Activated T-cell treated with anti-CD3 and anti-CD28 coated beads, Interleukin-2, amount 50 U/mL, for 72 hours (primary cell): ENCODE results near the gene BMPER. TPM values are rescaled to one million over a fixed set of nuclear protein-coding genes. Genes with fewer than 3 reads are reported as not detected.

ENCODE experiments used
- ATAC-seq, 2 donors: fragments of 150-1000 bp; cut with Tn5 transposase; replicated peaks in 1 of 2; 2 replicates each; pipeline ENCODE4 v1.10.0; 2021; ENCODE audit warnings: moderate library complexity in 2 of 2, mild to moderate bottlenecking in 1 of 2
- DNase-seq, 2 donors: peaks; one replicate each; pipeline ENCODE4 v3.0.0; 2021 to 2022; ENCODE audit warnings: mixed read lengths in 1 of 2
- H3K27ac Mint-ChIP-seq: one replicate; pipeline ENCODE4 v1.8.0; 2022; ENCODE audit warnings: mild to moderate bottlenecking, moderate library complexity, mixed read lengths
- H3K27me3 Mint-ChIP-seq: one replicate; pipeline ENCODE4 v1.8.0; 2022; ENCODE audit warnings: low read depth, mixed read lengths
- H3K36me3 Mint-ChIP-seq, 2 donors: one replicate each; pipeline ENCODE4 v1.8.0; 2022; ENCODE audit warnings: mixed read lengths in 2 of 2, mild to moderate bottlenecking in 1 of 2; ENCODE audit not compliant: insufficient read depth in 2 of 2
- H3K4me1 Mint-ChIP-seq: one replicate; pipeline ENCODE4 v1.8.0; 2022; ENCODE audit warnings: low read depth, mixed read lengths
- H3K4me3 Mint-ChIP-seq, 2 donors: one replicate each; pipeline ENCODE4 v1.8.0; 2022; ENCODE audit warnings: mild to moderate bottlenecking in 2 of 2, mixed read lengths in 2 of 2, moderate library complexity in 2 of 2
- H3K9me3 Mint-ChIP-seq, 2 donors: one replicate each; pipeline ENCODE4 v1.8.0; 2022; ENCODE audit warnings: mixed read lengths in 2 of 2
- total RNA-seq, 2 donors: library from RNA; stranded (reverse); gene quantifications; one replicate each; pipeline ENCODE4 v1.2.3, GENCODE V29; 2022

The BMPER gene
- total RNA-seq, 2 donors from 2014 or later, result 0.35 TPM; not detected in 1

DNA sequence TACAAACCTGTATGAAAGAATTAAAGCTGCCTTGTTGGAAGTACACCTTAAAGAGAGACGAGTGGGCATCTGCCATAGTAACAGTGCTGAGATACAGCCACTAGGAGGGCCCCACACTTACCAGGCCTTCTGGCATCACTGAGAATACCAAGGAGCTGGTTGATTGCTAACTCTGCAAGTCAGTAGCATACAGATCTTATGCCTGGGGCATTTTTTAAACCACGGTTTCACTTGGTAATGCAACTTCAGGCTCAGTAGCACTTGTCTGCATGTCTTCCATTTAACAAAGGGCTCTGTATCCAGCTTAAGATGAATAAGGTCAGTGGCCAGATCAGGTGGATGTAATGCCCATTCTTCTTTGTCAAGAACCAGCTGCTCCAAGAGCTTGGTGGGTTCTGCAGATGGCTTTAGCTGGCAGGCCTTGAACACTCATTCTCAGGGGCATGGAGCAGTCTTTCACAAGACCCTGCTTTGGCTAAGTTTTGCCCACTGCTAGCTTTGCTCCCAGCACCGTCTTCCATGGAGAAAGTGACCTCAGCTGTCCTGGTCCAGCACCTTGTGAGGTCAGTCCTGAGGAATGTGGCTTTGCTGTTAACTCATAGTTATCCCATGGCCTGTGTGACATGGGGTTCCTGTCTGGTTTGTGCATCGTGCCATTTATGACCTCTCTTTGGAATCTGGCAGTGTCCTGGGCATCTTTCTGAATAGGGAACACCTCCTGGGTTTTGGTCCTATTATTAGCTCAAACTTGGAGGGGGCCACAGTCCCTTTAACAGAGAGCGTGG, 68.1 kb downstream of the BMPER start:
- no peak for DNase-seq
- no peak overlapping the region for H3K27ac Mint-ChIP-seq
- ATAC-seq, result no peak
- no peak overlapping the region for H3K4me3 Mint-ChIP-seq
- no peaks in the 10 kb centered on the region for H3K9me3 Mint-ChIP-seq
- no peaks in the 10 kb centered on the region for H3K27me3 Mint-ChIP-seq
- H3K36me3 Mint-ChIP-seq, result no peaks in the 10 kb centered on the region
- no peaks in the 10 kb centered on the region for H3K4me1 Mint-ChIP-seq

- Mint-ChIP-seq H3K27me3 (no peaks in the 10 kb centered on the region), H3K36me3 (no peaks in the 10 kb centered on the region), H3K4me3 (no peak overlapping the region), H3K27ac (no peak overlapping the region), H3K4me1 (no peaks in the 10 kb centered on the region), H3K9me3 (no peaks in the 10 kb centered on the region)
- ATAC-seq (no peak), DNase-seq (no peak)
These were observed 74.0 kb downstream of the BMPER start for GRCh38 chr7:33979300-33979806.

DNA sequence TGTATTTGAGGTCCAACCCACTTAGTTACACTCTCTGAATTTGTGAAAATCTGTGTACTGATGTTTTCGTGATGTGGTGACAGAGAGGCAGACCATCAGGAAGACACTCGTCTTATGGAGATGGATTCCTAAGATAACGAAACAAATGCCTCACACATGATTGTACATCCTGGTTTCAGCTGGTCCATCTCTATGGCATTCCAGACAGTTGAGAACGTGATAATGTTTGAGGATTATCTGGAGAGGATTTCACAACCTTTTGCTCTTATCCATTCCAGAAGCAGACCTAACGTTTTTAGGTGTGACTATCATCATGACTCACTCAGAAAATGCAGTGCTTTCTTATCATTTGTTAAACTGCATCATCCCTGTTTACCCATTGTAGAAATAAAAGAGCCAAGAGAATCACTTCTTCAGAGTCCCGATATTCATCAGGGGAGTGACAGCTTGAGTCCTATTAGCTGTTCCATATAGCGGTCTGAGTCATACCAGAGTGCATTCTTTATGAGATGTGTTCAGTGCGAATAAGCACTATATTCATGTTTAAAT, 74.5 kb downstream of the BMPER start:
- no peaks in the 10 kb centered on the region for H3K9me3 Mint-ChIP-seq
- H3K36me3 Mint-ChIP-seq, result no peaks in the 10 kb centered on the region
- DNase-seq, result no peak
- H3K4me3 Mint-ChIP-seq, result no peak overlapping the region
- H3K4me1 Mint-ChIP-seq, result no peaks in the 10 kb centered on the region
- no peak overlapping the region for H3K27ac Mint-ChIP-seq
- ATAC-seq, result no peak
- no peaks in the 10 kb centered on the region for H3K27me3 Mint-ChIP-seq

DNA sequence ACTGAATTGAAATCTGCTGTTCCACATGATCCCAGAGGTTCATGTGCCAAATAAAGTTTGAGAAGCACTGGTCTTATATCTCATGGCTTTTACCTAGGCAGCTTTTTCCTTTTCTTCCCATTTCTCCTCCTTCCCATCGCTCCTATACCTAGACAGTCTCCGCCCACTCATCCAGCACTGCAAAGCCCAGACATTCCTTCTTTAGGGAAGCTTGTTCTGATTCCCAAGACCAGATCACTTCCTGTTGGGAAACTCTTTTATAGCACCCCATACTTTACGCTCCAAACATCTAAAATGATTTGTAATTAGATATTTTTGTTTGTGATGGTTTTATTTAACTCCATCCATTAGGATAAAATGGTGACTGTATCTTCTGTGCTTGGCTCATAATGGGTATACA, 75.9 kb downstream of the BMPER start:
- Mint-ChIP-seq H3K27ac (no peak overlapping the region), H3K36me3 (no peaks in the 10 kb centered on the region), H3K4me3 (no peak overlapping the region), H3K27me3 (no peaks in the 10 kb centered on the region), H3K4me1 (no peaks in the 10 kb centered on the region), H3K9me3 (peaks cover 0 to 3% of the 10 kb centered on the region in 2 donors)
- ATAC-seq, result no peak
- DNase-seq, result no peak

- ATAC-seq (no peak), DNase-seq (no peak)
- Mint-ChIP-seq H3K36me3 (no peaks in the 10 kb centered on the region), H3K27ac (no peak overlapping the region), H3K4me3 (no peak overlapping the region), H3K9me3 (peaks cover 0 to 3% of the 10 kb centered on the region in 2 donors), H3K4me1 (no peaks in the 10 kb centered on the region), H3K27me3 (no peaks in the 10 kb centered on the region)
These were observed 76.5 kb downstream of the BMPER start for GRCh38 chr7:33981671-33982424.

GRCh38 chr7:33982425-33982786, 77.1 kb downstream of the BMPER start:
- Mint-ChIP-seq H3K27me3 (no peaks in the 10 kb centered on the region), H3K36me3 (no peaks in the 10 kb centered on the region), H3K4me3 (no peak overlapping the region), H3K4me1 (peaks cover 4% of the 10 kb centered on the region), H3K27ac (no peak overlapping the region), H3K9me3 (peaks cover 0 to 3% of the 10 kb centered on the region in 2 donors)
- no peak for DNase-seq
- no peak for ATAC-seq

- H3K36me3 Mint-ChIP-seq, result no peaks in the 10 kb centered on the region
- H3K9me3 Mint-ChIP-seq, result peaks cover 0 to 6% of the 10 kb centered on the region in 2 donors
- H3K27ac Mint-ChIP-seq, result no peak overlapping the region
- H3K4me3 Mint-ChIP-seq, result no peak overlapping the region
- no peaks in the 10 kb centered on the region for H3K27me3 Mint-ChIP-seq
- DNase-seq (no peak), ATAC-seq (no peak)
- H3K4me1 Mint-ChIP-seq, result peaks cover 6% of the 10 kb centered on the region
These were observed 81.1 kb downstream of the BMPER start for GRCh38 chr7:33986451-33986850.

DNA sequence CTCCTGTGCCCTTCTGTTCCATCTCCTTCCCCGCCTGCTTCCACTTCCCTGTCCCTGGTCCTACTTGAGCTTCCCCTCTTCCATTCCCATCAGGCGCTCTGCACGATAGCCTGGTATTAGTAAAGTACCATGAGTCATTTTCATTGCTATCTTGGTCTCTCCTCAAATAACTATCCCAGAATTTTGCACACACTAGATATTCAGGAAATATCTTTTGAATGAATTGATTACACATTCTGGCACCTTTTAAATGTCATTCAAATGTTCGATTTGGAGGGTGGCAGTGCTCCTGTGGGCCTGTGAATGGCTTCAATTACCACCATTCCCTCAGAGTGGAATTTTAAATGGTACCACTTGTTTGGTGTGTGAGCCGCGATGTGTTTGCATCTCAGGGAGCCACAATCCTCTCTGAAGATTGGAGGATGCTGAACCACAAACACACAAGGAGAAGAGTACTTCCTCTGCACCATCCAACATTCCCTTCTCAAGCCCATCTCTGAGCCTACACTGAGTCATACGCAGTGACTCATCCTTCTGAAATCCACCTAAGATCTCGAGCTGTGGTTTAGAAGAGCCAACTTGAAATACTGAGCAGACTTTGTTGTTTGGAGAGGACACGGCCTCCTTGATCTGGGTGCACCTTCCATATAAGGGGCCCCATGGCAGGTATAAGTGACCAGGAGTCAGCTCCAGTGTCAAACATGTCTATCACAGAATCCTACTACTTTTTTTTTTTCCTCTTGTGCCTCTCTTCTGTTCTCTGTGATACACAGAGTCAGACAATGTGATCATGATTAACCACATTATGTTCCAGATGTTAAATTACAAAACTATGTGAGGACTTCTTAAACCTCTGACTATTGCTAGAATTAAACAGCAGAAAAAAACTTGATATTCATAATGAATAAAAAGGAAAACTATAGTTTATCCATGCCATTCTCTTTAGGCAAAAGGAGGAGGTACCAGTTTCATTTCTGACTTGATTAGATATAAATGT, 81.9 kb downstream of the BMPER start:
- ATAC-seq (peak in 1 of 2 donors; percentile 45), DNase-seq (no peak)
- no peak overlapping the region for H3K4me3 Mint-ChIP-seq
- no peaks in the 10 kb centered on the region for H3K36me3 Mint-ChIP-seq
- no peak overlapping the region for H3K27ac Mint-ChIP-seq
- H3K27me3 Mint-ChIP-seq, result no peaks in the 10 kb centered on the region
- H3K4me1 Mint-ChIP-seq, result peaks cover 6% of the 10 kb centered on the region
- peaks cover 0 to 6% of the 10 kb centered on the region in 2 donors for H3K9me3 Mint-ChIP-seq

DNA sequence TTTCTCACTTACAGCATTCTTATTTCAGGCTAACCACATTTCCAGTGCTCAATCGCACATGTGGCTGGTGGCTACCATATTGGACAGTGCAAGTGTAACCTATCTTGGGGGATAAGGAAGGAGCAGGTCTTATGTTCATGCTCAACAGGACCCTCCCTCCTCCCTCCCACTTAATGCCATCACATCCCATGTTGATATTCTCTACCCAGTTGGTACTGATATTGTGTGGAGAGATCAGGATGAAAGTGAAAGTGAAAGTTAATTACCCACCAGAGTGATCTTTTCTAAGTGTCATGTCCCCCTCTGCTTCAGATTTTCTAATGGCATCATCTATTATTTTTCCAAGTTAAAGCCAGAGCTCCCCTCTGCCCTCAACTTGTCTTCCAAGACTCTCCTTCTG, 91.6 kb downstream of the BMPER start:
- Mint-ChIP-seq H3K9me3 (peaks cover 0 to 4% of the 10 kb centered on the region in 2 donors), H3K36me3 (no peaks in the 10 kb centered on the region), H3K27me3 (no peaks in the 10 kb centered on the region), H3K4me3 (no peak overlapping the region), H3K27ac (no peak overlapping the region), H3K4me1 (no peaks in the 10 kb centered on the region)
- ATAC-seq, result no peak
- no peak for DNase-seq

- ATAC-seq, result no peak
- no peak overlapping the region for H3K27ac Mint-ChIP-seq
These were observed 93.1 kb downstream of the BMPER start for GRCh38 chr7:33998476-33998875.

DNA sequence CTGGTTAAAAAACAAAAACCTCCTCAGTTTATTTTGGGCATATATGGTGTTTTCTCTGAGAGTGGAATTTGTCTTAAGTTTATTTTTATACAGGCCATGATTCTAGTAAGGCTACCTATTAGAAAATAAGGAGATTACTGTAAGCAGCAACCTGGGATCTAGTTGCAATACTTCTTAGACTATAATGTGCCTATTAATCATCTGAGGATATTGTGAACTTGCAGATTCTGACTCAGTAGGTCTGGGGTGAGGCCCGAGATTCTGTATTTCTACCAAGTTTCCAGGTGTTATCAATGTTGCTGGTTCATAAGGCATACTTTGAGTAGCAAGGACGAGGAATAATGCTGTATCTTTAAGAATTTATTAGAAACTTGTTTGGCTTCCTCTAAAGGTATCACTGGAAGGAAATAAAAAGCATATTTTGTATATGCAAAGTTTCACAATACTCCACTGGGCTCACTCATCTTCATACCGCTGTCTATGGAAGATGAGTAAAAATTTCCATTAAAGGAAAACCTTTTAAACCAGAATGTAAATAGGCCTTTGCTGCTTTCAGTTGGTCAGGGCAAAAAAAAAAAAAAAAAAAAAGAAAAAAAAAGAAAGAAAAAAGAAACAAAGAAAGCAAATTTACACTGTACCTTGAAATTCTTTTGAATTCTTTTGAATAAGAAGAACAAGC, 105.8 kb downstream of the BMPER start:
- ATAC-seq, result no peak
- Mint-ChIP-seq H3K9me3 (peaks cover 0 to 4% of the 10 kb centered on the region in 2 donors), H3K4me3 (no peak overlapping the region), H3K36me3 (no peaks in the 10 kb centered on the region), H3K27ac (no peak overlapping the region), H3K4me1 (no peaks in the 10 kb centered on the region), H3K27me3 (no peaks in the 10 kb centered on the region)
- no peak for DNase-seq

More at GRCh38 chr7:33998476-33998875, 93.1 kb downstream of the BMPER start:
- Mint-ChIP-seq H3K4me1 (no peaks in the 10 kb centered on the region), H3K9me3 (peaks cover 3 to 10% of the 10 kb centered on the region in 2 donors), H3K4me3 (no peak overlapping the region), H3K36me3 (no peaks in the 10 kb centered on the region), H3K27me3 (no peaks in the 10 kb centered on the region)
- DNase-seq, result no peak

DNA sequence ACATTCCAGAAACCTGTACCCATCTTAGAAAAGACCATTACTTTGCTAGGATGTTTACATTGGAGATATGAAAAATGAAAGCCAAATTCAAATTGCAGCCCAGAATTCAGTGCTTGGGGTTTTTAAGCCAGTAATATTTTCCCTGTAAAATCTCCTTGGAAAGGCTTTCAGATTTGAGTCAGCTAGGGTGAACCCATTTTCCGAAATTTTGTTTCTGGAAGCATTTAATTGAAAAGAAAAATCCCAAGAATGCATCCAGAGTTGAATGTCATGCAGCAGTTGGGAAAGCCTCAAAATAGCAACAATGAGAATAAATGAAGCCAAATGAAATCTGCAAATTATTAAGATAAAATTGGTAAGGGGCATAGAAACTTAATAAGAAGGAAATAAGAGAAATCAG, 106.4 kb downstream of the BMPER start:
- Mint-ChIP-seq H3K36me3 (no peaks in the 10 kb centered on the region), H3K27ac (no peak overlapping the region), H3K9me3 (peaks cover 0 to 4% of the 10 kb centered on the region in 2 donors), H3K27me3 (no peaks in the 10 kb centered on the region), H3K4me3 (no peak overlapping the region), H3K4me1 (no peaks in the 10 kb centered on the region)
- ATAC-seq, result no peak
- DNase-seq, result no peak
